Measurements from ENCODE around the gene IMPDH1. TPM values are rescaled to one million over a fixed set of nuclear protein-coding genes. Genes with fewer than 3 reads are reported as not detected.

The IMPDH1 gene
- total and polyA plus RNA-seq, 9 donors, result 10.3 to 66.9 (median 23.4) TPM

DNA sequence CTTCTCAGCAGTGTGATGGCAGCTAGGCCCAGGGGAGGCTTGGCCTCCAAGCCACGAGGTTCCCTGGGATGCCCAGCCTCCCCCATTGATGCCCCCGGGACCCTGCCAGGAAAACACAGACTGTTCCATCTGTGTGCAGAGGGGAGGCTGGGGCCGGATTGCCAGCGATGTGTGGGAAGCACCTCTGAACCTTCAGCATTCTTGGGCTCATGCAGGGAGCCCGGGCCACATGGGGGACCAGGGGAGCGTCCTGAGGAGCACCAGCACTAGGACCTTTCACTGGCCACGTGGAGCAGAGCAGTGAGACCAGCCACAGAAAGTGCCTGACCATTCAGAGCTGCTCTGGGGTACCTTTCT lies 2.6 kb downstream of the IMPDH1 start:
- intact Hi-C loops (cut with DNase I), result loop anchor here in 1 of 4 donors (10.0 kb wide), 1 partner anchor 48 kb away; the partner anchor contains the start of gene HILPDA

GRCh38 chr7:128406314-128407232 lies 3.2 kb downstream of the IMPDH1 start:
- H3K4me3 ChIP-seq, result peak overlapping the region; percentile 56
- H3K27ac ChIP-seq, result peak overlapping the region; percentile 74 to 93
- no peaks in the 10 kb centered on the region for H3K27me3 ChIP-seq
- no peaks in the 10 kb centered on the region for H3K36me3 ChIP-seq
- H3K9me3 ChIP-seq, result no peaks in the 10 kb centered on the region
- TF ChIP-seq POLR2A (IDR thresholded peaks at IDR 0.05) (no peak), EP300 (IDR thresholded peaks at IDR 0.05) (no peak), CTCF (IDR thresholded peaks at IDR 0.05) (no peak)
- intact Hi-C loops (cut with DNase I), result loop anchor here in 1 of 4 donors (10.0 kb wide), 1 partner anchor 48 kb away; the partner anchor contains the start of gene HILPDA
- peaks cover 8% of the 10 kb centered on the region for H3K4me1 ChIP-seq (ENCODE audit: insufficient read depth)
- 32 to 50% (median 42%) methylated on average over 12 to 17 of the region's 17 CpGs for WGBS, 3 donors
- DNase-seq, result no peak

More for the DNA sequence above, 2.6 kb downstream of the IMPDH1 start:
- Histone ChIP-seq H3K9me3 (no peaks in the 10 kb centered on the region), H3K36me3 (no peaks in the 10 kb centered on the region), H3K27ac (peak overlapping the region; percentile 74 to 93), H3K4me1 (ENCODE audit: insufficient read depth) (peaks cover 8% of the 10 kb centered on the region), H3K4me3 (no peak overlapping the region), H3K27me3 (no peaks in the 10 kb centered on the region)
- DNase-seq, result peak in 2 of 5 donors; percentile 48
- no peak for TF ChIP-seq CTCF (IDR thresholded peaks at IDR 0.05)
- TF ChIP-seq POLR2A (IDR thresholded peaks at IDR 0.05), result no peak
- WGBS, 3 donors, result 33 to 53% (median 45%) methylated on average over 7 of the region's 7 CpGs

DNA sequence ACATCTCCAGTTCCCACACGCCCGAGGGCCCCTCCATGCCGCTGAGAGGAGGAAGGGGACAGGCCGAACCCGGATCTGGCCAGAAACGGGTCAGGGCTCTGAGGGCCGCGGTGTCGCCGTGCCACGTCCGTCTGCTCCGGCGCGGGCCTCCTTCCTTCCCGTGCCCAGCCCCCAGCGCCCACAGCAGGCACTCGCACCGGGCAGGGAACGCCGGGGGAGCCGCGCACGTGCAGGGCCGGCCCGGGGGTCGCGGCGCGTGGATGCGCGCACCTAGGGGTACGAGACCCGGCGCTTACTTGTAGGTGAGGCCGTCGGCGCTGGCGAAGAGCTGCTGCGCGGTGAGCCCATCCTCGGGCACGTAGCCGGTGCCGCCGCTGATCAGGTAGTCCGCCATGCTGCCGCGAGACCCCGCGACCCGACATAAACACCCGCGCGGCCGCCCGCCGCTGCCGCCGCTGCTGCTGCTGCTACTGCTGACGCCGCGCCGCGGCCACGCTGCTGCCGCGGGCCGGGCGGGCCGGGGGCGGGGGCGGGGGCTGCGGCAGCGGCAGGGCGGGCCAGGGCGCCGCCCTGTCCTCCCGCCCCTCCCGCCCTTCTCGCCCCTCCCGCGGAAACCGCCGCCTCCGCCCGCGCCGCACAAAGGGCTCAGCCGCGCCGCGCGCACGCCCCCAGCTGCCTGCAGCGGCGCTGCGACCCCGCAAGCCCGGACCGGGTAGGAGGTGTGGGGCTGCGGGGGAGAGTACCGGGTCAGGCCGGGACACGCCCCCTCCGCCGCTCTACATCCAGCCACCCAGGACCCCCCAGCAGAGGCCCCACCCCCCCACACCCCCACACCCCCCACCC lies 4.1 kb downstream of the IMPDH1 start:
- Histone ChIP-seq H3K27ac (peak overlapping the region in 1 of 2 donors; percentile 93), H3K4me3 (peak overlapping the region; percentile 56), H3K36me3 (no peaks in the 10 kb centered on the region), H3K27me3 (no peaks in the 10 kb centered on the region), H3K4me1 (ENCODE audit: insufficient read depth) (peaks cover 8% of the 10 kb centered on the region), H3K9me3 (no peaks in the 10 kb centered on the region)
- intact Hi-C loops (cut with DNase I), result loop anchor here in 1 of 4 donors (10.0 kb wide), 1 partner anchor 49 kb away; the partner anchor contains the start of gene HILPDA
- DNase-seq, result peak; percentile 50 to 75 (median 71)
- no peak for TF ChIP-seq EP300 (IDR thresholded peaks at IDR 0.05)
- no peak for TF ChIP-seq CTCF (IDR thresholded peaks at IDR 0.05)
- 0% methylated on average over 36 to 106 of the region's 107 CpGs for WGBS, 3 donors

- peaks cover 8% of the 10 kb centered on the region for H3K4me1 ChIP-seq (ENCODE audit: insufficient read depth)
- H3K27me3 ChIP-seq, result no peaks in the 10 kb centered on the region
- TF ChIP-seq CTCF (IDR thresholded peaks at IDR 0.05), result no peak
- TF ChIP-seq POLR2A (IDR thresholded peaks at IDR 0.05), result no peak
- no peak for TF ChIP-seq EP300 (IDR thresholded peaks at IDR 0.05)
- H3K27ac ChIP-seq, result peak overlapping the region in 1 of 2 donors; percentile 56
- peak overlapping the region; percentile 56 for H3K4me3 ChIP-seq
- 31 to 39% (median 37%) methylated on average over 11 to 13 of the region's 13 CpGs for WGBS, 3 donors
- DNase-seq, result peak in 1 of 5 donors; percentile 51
- H3K9me3 ChIP-seq, result no peaks in the 10 kb centered on the region
- intact Hi-C loops (cut with DNase I), result loop anchor here in 1 of 4 donors (10.0 kb wide), 1 partner anchor 50 kb away; the partner anchor contains the start of gene HILPDA
- no peaks in the 10 kb centered on the region for H3K36me3 ChIP-seq
Observed at GRCh38 chr7:128404886-128405470, 4.8 kb downstream of the IMPDH1 start.

All from ovary (tissue), 9 donors.